GM19328 (cell line): ENCODE results near the gene GALNTL6.
"Not testable (repeated sequence)": the region's sequence is repeated elsewhere in the genome, so short reads cannot be mapped to it uniquely, and the experiment has no call there.

Source experiments
- ATAC-seq: cut with Tn5 transposase; IDR thresholded peaks from one replicate; pipeline ENCODE4 v1.9.1; 2021; ENCODE audit warnings: mild to moderate bottlenecking, moderate library complexity; ENCODE audit not compliant: unreplicated experiment

The GALNTL6 gene

GRCh38 chr4:172836661-172837060 lies 1023.5 kb downstream of the GALNTL6 start:
- no peak for ATAC-seq

GRCh38 chr4:172838111-172838510 lies 1024.9 kb downstream of the GALNTL6 start:
- ATAC-seq, result no peak

- ATAC-seq, result no peak
These were observed 1025.7 kb downstream of the GALNTL6 start for GRCh38 chr4:172838943-172839342.

- ATAC-seq, result no peak
These were observed 1029.6 kb downstream of the GALNTL6 start for GRCh38 chr4:172842779-172843178.

GRCh38 chr4:172843192-172843591 lies 1030.0 kb downstream of the GALNTL6 start:
- no peak for ATAC-seq

- ATAC-seq, result no peak
These were observed 1031.4 kb downstream of the GALNTL6 start for GRCh38 chr4:172844556-172844955.

GRCh38 chr4:172845281-172845680 lies 1032.1 kb downstream of the GALNTL6 start:
- ATAC-seq, result no peak

GRCh38 chr4:172850838-172851237 lies 1037.6 kb downstream of the GALNTL6 start:
- ATAC-seq, result no peak

- no peak for ATAC-seq
These were observed 1038.3 kb downstream of the GALNTL6 start for GRCh38 chr4:172851534-172851933.

GRCh38 chr4:172857026-172857425 lies 1043.8 kb downstream of the GALNTL6 start:
- no peak for ATAC-seq

GRCh38 chr4:172858731-172859230 lies 1045.6 kb downstream of the GALNTL6 start:
- no peak for ATAC-seq

GRCh38 chr4:172865103-172865502 lies 1051.9 kb downstream of the GALNTL6 start:
- ATAC-seq, result no peak

- ATAC-seq, result no peak
These were observed 1052.4 kb downstream of the GALNTL6 start for GRCh38 chr4:172865531-172866127.

- no peak for ATAC-seq
These were observed 1053.2 kb downstream of the GALNTL6 start for GRCh38 chr4:172866421-172866820.

GRCh38 chr4:172867835-172868234 lies 1054.6 kb downstream of the GALNTL6 start:
- no peak for ATAC-seq

GRCh38 chr4:172868271-172868670 lies 1055.1 kb downstream of the GALNTL6 start:
- ATAC-seq, result no peak

GRCh38 chr4:172869621-172870268 lies 1056.5 kb downstream of the GALNTL6 start:
- no peak for ATAC-seq

- ATAC-seq, result no peak
These were observed 1058.2 kb downstream of the GALNTL6 start for GRCh38 chr4:172871381-172871780.

GRCh38 chr4:172874944-172875343 lies 1061.7 kb downstream of the GALNTL6 start:
- no peak for ATAC-seq

- no peak for ATAC-seq
These were observed 1063.2 kb downstream of the GALNTL6 start for GRCh38 chr4:172876394-172876793.

- ATAC-seq, result no peak
These were observed 1068.4 kb downstream of the GALNTL6 start for GRCh38 chr4:172881645-172882044.

- ATAC-seq, result not testable (repeated sequence)
These were observed 1074.2 kb downstream of the GALNTL6 start for GRCh38 chr4:172887358-172887757.

GRCh38 chr4:172887959-172888358 lies 1074.8 kb downstream of the GALNTL6 start:
- ATAC-seq, result no peak
